WI38 (cell line): ENCODE measurements around the gene CNOT3.

Experiments
- H3K4me3 ChIP-seq: 2 replicates; pipeline ENCODE4 v1.5.1; 2011; ENCODE audit warnings: low read depth, mild to moderate bottlenecking, control low read depth, low read length
- CTCF ChIP-seq: IDR thresholded peaks from 2 replicates; pipeline ENCODE4 v1.5.1; 2012; ENCODE audit warnings: low read depth, mild to moderate bottlenecking, control low read depth, low read length

CNOT3 gene

GRCh38 chr19:54201172-54201701 lies 63.7 kb downstream of the CNOT3 start:
- TF ChIP-seq CTCF: no peak

GRCh38 chr19:54201980-54202379 lies 64.4 kb downstream of the CNOT3 start:
- peak overlapping the region; percentile 74 for H3K4me3 ChIP-seq
- TF ChIP-seq CTCF: no peak

More at GRCh38 chr19:54201172-54201701, 63.7 kb downstream of the CNOT3 start:
- peak overlapping the region; percentile 74 for H3K4me3 ChIP-seq

GRCh38 chr19:54203151-54203611 lies 65.6 kb downstream of the CNOT3 start:
- no peak overlapping the region for H3K4me3 ChIP-seq
- no peak for TF ChIP-seq CTCF

- H3K4me3 ChIP-seq: no peak overlapping the region
- TF ChIP-seq CTCF: no peak
Observed at GRCh38 chr19:54204767-54205468, 67.4 kb downstream of the CNOT3 start.
